ENCODE data around the gene TENM3. TPM values are rescaled to one million over a fixed set of nuclear protein-coding genes. Genes with fewer than 3 reads are reported as not detected.

The TENM3 gene
- total and polyA plus RNA-seq, 10 of the 15 experiments (the other 5 are each of a cell fraction or from before 2014, with no cell fraction given) = 0.01 to 1.7 (median 0.08) TPM; not detected in 2

DNA sequence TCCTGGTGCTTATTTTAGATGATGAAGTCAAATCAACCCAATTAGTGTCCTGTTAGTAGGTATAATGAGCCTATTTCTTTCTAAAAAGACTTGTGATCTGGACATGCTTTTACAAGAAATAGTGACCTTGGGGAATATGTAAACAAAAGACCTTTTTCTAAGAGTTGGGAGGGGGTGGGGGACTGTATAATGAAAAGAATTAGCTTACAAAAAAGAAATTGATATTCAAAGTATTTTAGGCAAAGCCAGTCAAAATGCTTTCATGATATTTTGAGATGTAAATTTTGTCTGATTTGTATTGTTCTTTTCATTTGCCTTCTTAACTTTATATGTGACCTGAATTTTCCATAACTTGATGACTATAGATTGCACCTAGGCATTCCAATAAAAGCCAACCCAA is 559.4 kb downstream of the TENM3 start:
- ChIA-PET POLR2A (no interaction called here), CTCF (interaction anchor here (1.0 kb wide), 1 partner anchor 122 kb away, joined by 4 read pairs; no protein-coding TSS in a partner anchor), SMC1A (ENCODE audit: uncharacterized antibody, unreplicated experiment) (interaction anchor here (0.8 kb wide), 1 partner anchor 221 kb away, joined by 3 read pairs; no protein-coding TSS in a partner anchor), RAD21 (ENCODE audit: unreplicated experiment) (no interaction called here)
- TF ChIP-seq SUZ12 (IDR thresholded peaks at IDR 0.05; ENCODE audit: unreplicated experiment) (no peak), NR2C2 (IDR thresholded peaks at IDR 0.05; ENCODE audit: borderline replicate concordance, control insufficient read depth, insufficient read length, low read depth) (no peak)
- TF ChIP-seq, protein P1, sequence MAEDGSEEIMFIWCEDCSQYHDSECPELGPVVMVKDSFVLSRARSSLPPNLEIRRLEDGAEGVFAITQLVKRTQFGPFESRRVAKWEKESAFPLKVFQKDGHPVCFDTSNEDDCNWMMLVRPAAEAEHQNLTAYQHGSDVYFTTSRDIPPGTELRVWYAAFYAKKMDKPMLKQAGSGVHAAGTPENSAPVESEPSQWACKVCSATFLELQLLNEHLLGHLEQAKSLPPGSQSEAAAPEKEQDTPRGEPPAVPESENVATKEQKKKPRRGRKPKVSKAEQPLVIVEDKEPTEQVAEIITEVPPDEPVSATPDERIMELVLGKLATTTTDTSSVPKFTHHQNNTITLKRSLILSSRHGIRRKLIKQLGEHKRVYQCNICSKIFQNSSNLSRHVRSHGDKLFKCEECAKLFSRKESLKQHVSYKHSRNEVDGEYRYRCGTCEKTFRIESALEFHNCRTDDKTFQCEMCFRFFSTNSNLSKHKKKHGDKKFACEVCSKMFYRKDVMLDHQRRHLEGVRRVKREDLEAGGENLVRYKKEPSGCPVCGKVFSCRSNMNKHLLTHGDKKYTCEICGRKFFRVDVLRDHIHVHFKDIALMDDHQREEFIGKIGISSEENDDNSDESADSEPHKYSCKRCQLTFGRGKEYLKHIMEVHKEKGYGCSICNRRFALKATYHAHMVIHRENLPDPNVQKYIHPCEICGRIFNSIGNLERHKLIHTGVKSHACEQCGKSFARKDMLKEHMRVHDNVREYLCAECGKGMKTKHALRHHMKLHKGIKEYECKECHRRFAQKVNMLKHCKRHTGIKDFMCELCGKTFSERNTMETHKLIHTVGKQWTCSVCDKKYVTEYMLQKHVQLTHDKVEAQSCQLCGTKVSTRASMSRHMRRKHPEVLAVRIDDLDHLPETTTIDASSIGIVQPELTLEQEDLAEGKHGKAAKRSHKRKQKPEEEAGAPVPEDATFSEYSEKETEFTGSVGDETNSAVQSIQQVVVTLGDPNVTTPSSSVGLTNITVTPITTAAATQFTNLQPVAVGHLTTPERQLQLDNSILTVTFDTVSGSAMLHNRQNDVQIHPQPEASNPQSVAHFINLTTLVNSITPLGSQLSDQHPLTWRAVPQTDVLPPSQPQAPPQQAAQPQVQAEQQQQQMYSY (CRISPR knock-in tag; IDR thresholded peaks at IDR 0.05) = no peak
- TF ChIP-seq, protein P2, sequence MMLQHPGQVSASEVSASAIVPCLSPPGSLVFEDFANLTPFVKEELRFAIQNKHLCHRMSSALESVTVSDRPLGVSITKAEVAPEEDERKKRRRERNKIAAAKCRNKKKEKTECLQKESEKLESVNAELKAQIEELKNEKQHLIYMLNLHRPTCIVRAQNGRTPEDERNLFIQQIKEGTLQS (IDR thresholded peaks at IDR 0.05; ENCODE audit: borderline replicate concordance, extremely low read depth, low read depth, low read length) = no peak
- Histone ChIP-seq H3K79me2 (ENCODE audit: control insufficient read depth, insufficient read depth, low read length) (no peaks in the 10 kb centered on the region), H3K4me1 (ENCODE audit: control insufficient read depth, insufficient read depth, low read length) (peaks cover 5% of the 10 kb centered on the region; the same call in 1 of the 2 replicates), H4K20me1 (ENCODE audit: control insufficient read depth, insufficient read depth) (no peaks in the 10 kb centered on the region), H3K36me3 (ENCODE audit: control insufficient read depth in 2 of 2, insufficient read depth in 2 of 2, low read length in 1 of 2) (no peaks in the 10 kb centered on the region), H3K9ac (ENCODE audit: control insufficient read depth, insufficient read depth, low read length) (no peak overlapping the region), H3K4me2 (ENCODE audit: control insufficient read depth, insufficient read depth) (no peak overlapping the region), H3K27me3 (replicated peaks in 1 of 2; ENCODE audit: control insufficient read depth in 2 of 2, insufficient read depth in 2 of 2, low read length in 1 of 2) (no peaks in the 10 kb centered on the region), H3K4me3 (no peak overlapping the region), H3K9me3 (replicated peaks; ENCODE audit: control insufficient read depth, insufficient read depth, low read length) (no peaks in the 10 kb centered on the region), H3K27ac (ENCODE audit: control insufficient read depth, insufficient read depth) (no peak overlapping the region), H2AFZ (ENCODE audit: control insufficient read depth, low read depth, low read length) (no peak overlapping the region)
- FAIRE-seq (no peak), ATAC-seq (no peak), DNase-seq (ENCODE audit: low read depth, low spot score) (no peak)
- in situ Hi-C loops (cut with MboI) = no loop called here
- intact Hi-C loops (cut with micrococcal nuclease; ENCODE audit: unreplicated experiment) = loop anchor here (10.0 kb wide), 2 partner anchors 462 to 1658 kb away; no protein-coding TSS in a partner anchor
- no TSS peak for BruUV-seq (replicated peaks)

All from GM12878 (cell line).